BJ (cell line): ENCODE results near the gene VTN. TPM values are rescaled to one million over a fixed set of nuclear protein-coding genes. Genes with fewer than 3 reads are reported as not detected.

Source experiments
- CTCF ChIA-PET: fragments of 350-600 bp; formaldehyde crosslinking; extraction: SDS; loops from one replicate; lab custom pipeline; 2021; ENCODE audit warnings: antibody characterized with exemption, inconsistent platforms; lab: Yijun Ruan, JAX
- POLR2A ChIA-PET: fragments of 300-600 bp; sonication (Branson Sonifier 250); formaldehyde crosslinking; extraction: SDS; loops from one replicate; lab custom pipeline; 2021; ENCODE audit warnings: antibody characterized with exemption; lab: Charles Lee
- DNase-seq: peaks from one replicate; pipeline ENCODE4 v3.0.0-alpha.2; 2011; ENCODE audit warnings: low read depth
- H3K27me3 ChIP-seq: 2 replicates; pipeline ENCODE4 v1.6.0; 2011; ENCODE audit warnings: low read length; ENCODE audit not compliant: control insufficient read depth, insufficient read depth
- H3K36me3 ChIP-seq: 2 replicates; pipeline ENCODE4 v1.5.1; 2011; ENCODE audit warnings: low read length; ENCODE audit not compliant: control insufficient read depth, insufficient read depth
- H3K4me3 ChIP-seq: 2 replicates; pipeline ENCODE4 v1.5.1; 2011; ENCODE audit warnings: low read depth, mild to moderate bottlenecking, control low read depth, low read length
- CTCF ChIP-seq: IDR thresholded peaks from 2 replicates; pipeline ENCODE4 v1.5.1; 2011; ENCODE audit warnings: low read depth, mild to moderate bottlenecking, control low read depth, inconsistent platforms, low read length, moderate library complexity; ENCODE audit not compliant: insufficient read depth
- polyA plus RNA-seq: library from polyadenylated mRNA; depleted of rRNA; stranded (reverse); fragments of >200 nt; gene quantifications from 2 replicates; pipeline ENCODE4 v1.2.3, GENCODE V29; 2011; rRNA removed

VTN gene
- polyA plus RNA-seq, 1 experiment: 4.2 TPM

- peak overlapping the region; percentile 62 for H3K4me3 ChIP-seq
- no peak for TF ChIP-seq CTCF
- DNase-seq: no peak
- no peaks in the 10 kb centered on the region for H3K27me3 ChIP-seq
- no peaks in the 10 kb centered on the region for H3K36me3 ChIP-seq
- CTCF ChIA-PET: interaction anchor here (0.8 to 1.7 kb wide), 4 partner anchors 9 to 87 kb away, joined by 4 to 5 read pairs (median 4); partner anchors contain the start of genes IFT20 and TNFAIP1
- POLR2A ChIA-PET: no interaction called here
Measured at GRCh38 chr17:28319598-28319935, 50.5 kb downstream of the VTN start.

DNA sequence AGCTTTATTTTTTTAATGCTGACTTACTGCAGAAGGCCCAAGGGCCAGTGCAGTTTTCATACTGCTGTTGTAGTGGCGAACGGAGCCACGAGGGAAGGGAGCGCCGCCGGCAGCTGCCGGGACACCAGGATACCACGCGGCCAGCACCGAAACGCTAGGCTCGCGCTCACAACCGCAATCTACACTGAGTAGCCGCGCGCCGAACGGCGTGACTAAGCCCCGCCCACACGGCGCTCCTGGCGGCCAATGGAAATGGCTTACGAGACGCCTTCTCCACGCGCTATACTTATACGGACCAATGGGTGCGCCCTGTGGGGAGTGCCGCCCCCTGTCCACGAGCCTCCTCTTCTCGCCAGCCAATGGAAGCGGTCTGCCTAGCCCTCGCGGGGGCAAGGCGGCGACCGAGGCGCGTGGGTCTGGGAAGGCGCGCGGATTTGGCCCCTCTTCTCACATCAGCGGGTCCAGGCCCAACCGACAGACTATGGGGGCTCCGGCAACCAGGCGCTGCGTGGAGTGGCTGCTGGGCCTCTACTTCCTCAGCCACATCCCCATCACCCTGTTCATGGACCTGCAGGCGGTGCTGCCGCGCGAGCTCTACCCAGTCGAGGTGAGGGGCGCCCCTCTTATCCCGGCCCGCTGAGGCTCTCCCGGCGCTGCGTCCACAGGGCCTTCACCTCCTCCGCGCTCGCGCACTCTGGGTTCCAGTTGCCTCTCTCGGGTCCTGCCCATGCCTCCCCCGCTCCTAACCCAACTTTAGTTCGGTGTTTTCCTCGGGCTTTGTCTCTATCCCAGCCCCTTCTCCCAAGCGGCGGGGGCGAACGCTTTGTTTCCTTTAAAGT lies 51.1 kb downstream of the VTN start, which contains the start of gene TMEM97:
TSS of gene TMEM97 (plus strand) at position 442 of the 839 bp plus-strand sequence. CDS start at position 482, 40 bp downstream.
- TF ChIP-seq CTCF: peak; percentile 18; the same call in 1 of the 2 replicates
- Histone ChIP-seq H3K4me3 (peak within 1 kb of the TSS; percentile 62), H3K36me3 (no peaks in the 10 kb centered on the region), H3K27me3 (no peaks in the 10 kb centered on the region)
- DNase-seq: peak; percentile 82
- ChIA-PET CTCF (interaction anchor here (0.8 to 1.8 kb wide), 6 partner anchors 9 to 514 kb away, joined by 3 to 5 read pairs (median 4); partner anchors contain the start of genes IFT20 and TNFAIP1), POLR2A (no interaction called here)

DNA sequence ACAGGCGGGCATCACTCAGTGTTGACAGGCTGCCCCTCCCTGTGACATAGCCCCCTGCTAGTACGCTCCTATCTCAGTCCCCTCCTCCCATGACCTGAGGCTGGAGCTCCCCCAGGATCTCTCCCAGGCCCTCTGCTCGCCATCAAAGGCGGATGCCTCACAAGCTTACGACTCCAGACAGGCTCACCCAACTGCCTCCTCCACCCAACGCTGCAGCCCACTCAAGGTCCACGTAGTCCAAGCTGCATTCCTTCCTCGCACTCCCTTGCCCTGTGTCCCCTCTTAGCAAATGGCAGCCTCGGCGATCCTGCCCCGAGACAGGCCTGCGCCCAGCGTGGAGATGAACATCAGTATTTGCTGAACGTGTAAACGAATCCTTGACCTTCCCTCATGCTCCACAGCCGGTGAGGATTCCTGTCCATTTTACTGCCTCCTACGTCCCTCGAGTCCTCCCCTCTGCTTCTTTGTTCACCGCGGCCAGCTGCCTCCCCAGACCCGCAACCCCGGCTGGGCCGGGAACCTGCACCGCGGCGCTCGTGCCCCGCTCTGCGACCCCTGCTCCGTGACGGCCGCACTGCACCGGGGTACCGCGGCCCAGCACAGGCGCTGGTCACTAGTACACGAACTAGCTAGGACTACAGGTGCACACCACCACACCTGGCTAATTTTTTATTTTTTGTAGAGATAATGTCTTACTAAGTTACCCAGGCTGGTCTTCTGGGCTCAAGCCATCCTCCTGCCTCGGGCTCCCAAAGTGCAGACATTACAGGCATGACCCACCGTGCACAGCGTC lies 51.9 kb downstream of the VTN start:
- peak overlapping the region; percentile 62 for H3K4me3 ChIP-seq
- TF ChIP-seq CTCF: no peak
- H3K27me3 ChIP-seq: no peaks in the 10 kb centered on the region
- DNase-seq: no peak
- H3K36me3 ChIP-seq: no peaks in the 10 kb centered on the region
- CTCF ChIA-PET: interaction anchor here (1.1 to 1.8 kb wide), 4 partner anchors 10 to 513 kb away, joined by 3 to 5 read pairs (median 4); no protein-coding TSS in a partner anchor
- POLR2A ChIA-PET: no interaction called here

Other genes starting within 250 kb of the VTN start
- 12.5 and 17.5 TPM in 2 replicates for gene TMEM97, start 51.1 kb downstream of the VTN start, polyA plus RNA-seq
- gene IFT20, start 34.8 kb downstream of the VTN start, polyA plus RNA-seq: 39.1 and 53.2 TPM in 2 replicates
- gene TNFAIP1, start 34.5 kb downstream of the VTN start, polyA plus RNA-seq: 80.7 and 166 TPM in 2 replicates
- 106 and 141 TPM in 2 replicates for gene POLDIP2, start 12.8 kb downstream of the VTN start, polyA plus RNA-seq
- not detected in 2 replicates for gene SEBOX, start 5.1 kb downstream of the VTN start, polyA plus RNA-seq
- 8.7 and 13.4 TPM in 2 replicates for gene SARM1, start 1.4 kb upstream of the VTN start, polyA plus RNA-seq
- 5.2 and 5.9 TPM in 2 replicates for gene SLC46A1, start 35.9 kb upstream of the VTN start, polyA plus RNA-seq
- not detected in 2 replicates for gene SLC13A2, start 103.3 kb upstream of the VTN start, polyA plus RNA-seq
- not detected in 2 replicates for gene FOXN1, start 136.0 kb upstream of the VTN start, polyA plus RNA-seq
- gene UNC119, start 182.3 kb upstream of the VTN start, polyA plus RNA-seq: 82.8 and 150 TPM in 2 replicates
- gene PIGS, start 201.2 kb upstream of the VTN start, polyA plus RNA-seq: 33.4 and 99.5 TPM in 2 replicates
- gene ALDOC, start 206.6 kb upstream of the VTN start, polyA plus RNA-seq: 50.0 and 65.4 TPM in 2 replicates
- 36.1 and 41.3 TPM in 2 replicates for gene SPAG5, start 228.7 kb upstream of the VTN start, polyA plus RNA-seq
- gene RSKR, start 243.9 kb upstream of the VTN start, polyA plus RNA-seq: 3.7 and 4.8 TPM in 2 replicates